GM12874 (cell line): ENCODE results near the gene CMTM8.

Experiments used
- TF ChIP-seq, protein P1 (sequence below): IDR thresholded peaks from 2 replicates; pipeline ENCODE4 v1.5.1; 2011; ENCODE audit warnings: low read depth, mild to moderate bottlenecking, control low read depth, low read length, moderate library complexity; ENCODE audit not compliant: insufficient read depth

CMTM8 gene

GRCh38 chr3:32419742-32420125 lies 181.3 kb downstream of the CMTM8 start:
- TF ChIP-seq, protein P1, sequence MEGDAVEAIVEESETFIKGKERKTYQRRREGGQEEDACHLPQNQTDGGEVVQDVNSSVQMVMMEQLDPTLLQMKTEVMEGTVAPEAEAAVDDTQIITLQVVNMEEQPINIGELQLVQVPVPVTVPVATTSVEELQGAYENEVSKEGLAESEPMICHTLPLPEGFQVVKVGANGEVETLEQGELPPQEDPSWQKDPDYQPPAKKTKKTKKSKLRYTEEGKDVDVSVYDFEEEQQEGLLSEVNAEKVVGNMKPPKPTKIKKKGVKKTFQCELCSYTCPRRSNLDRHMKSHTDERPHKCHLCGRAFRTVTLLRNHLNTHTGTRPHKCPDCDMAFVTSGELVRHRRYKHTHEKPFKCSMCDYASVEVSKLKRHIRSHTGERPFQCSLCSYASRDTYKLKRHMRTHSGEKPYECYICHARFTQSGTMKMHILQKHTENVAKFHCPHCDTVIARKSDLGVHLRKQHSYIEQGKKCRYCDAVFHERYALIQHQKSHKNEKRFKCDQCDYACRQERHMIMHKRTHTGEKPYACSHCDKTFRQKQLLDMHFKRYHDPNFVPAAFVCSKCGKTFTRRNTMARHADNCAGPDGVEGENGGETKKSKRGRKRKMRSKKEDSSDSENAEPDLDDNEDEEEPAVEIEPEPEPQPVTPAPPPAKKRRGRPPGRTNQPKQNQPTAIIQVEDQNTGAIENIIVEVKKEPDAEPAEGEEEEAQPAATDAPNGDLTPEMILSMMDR: no peak
